ENCODE results near the gene ABCA13. TPM values are rescaled to one million over a fixed set of nuclear protein-coding genes. Genes with fewer than 3 reads are reported as not detected.

The ABCA13 gene
- total and polyA plus RNA-seq, 2 donors = 0.22 to 2.0 TPM

DNA sequence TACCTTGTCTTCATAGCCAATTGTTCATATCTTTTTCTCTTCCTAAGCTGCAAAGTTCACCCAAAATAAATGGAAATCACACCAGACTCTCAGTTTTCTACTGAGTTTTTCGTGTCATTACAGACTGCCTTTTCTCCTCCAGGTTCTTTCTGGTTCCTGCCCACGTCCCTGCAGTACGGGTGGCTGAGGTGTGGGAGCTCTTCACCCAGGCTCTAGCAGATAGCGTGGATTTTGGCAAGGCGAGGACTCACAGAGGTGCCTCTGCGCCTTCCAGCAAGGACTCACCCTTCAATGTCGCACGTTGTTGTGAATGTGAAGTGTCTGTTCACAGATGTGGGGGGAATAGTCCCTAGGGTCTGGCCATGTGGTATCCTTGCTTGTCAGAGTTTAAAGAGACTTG, 71.6 kb downstream of the ABCA13 start:
- WGBS = 68% methylated on average over 8 of the region's 8 CpGs
- no peak overlapping the region for H3K27ac ChIP-seq (ENCODE audit: low read depth)
- no peak overlapping the region for H3K4me3 ChIP-seq (ENCODE audit: low read depth, low read length)
- H3K36me3 ChIP-seq (ENCODE audit: insufficient read depth) = no peaks in the 10 kb centered on the region
- DNase-seq (ENCODE audit: extremely low spot score) = no peak
- H3K4me1 ChIP-seq (ENCODE audit: insufficient read depth) = no peaks in the 10 kb centered on the region

- Histone ChIP-seq H3K4me3 (ENCODE audit: low read depth, low read length) (no peak overlapping the region), H3K36me3 (ENCODE audit: insufficient read depth) (no peaks in the 10 kb centered on the region), H3K27ac (ENCODE audit: low read depth) (no peak overlapping the region), H3K4me1 (ENCODE audit: insufficient read depth) (no peaks in the 10 kb centered on the region)
- DNase-seq (ENCODE audit: extremely low spot score) = peak; percentile 13
- WGBS = 42% methylated on average over 5 of the region's 5 CpGs
These were observed 73.6 kb downstream of the ABCA13 start for GRCh38 chr7:48244864-48245271.

DNA sequence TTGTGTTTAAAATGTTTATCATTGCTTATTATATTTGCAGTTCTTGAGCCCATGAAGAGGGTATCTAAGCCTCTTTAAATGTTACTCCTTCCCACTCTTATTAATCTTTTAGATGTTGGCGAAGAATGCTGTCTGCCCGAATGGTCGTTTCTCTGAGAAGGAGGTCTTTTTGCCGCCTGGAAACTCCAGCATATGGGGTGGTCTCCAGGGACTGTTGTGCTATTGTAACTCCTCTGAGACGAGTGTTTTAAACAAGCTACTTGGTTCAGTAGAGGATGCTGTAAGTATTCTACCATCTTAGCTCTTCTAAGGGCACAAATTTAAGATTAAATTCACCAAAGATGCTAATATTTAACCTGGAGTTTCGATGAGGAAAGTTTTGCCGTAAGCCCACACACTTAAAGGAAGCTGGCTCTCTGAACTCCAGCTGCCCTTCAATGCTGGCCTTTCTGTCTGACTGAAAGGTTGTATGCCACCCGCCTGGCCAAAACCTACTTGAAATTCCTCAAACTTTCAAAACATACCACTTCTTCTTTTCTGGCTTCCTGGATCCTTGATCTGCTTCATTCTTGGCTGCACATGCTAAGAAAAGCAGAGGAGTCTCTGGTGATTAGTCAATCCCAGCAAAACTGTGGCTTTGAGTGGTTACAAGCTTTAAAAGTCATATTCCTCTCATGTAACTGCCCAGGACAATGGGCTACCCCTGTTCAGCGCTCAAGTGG, 74.7 kb downstream of the ABCA13 start:
- H3K27ac ChIP-seq (ENCODE audit: low read depth) = no peak overlapping the region
- 68% methylated on average over 9 of the region's 9 CpGs for WGBS
- no peaks in the 10 kb centered on the region for H3K36me3 ChIP-seq (ENCODE audit: insufficient read depth)
- H3K4me1 ChIP-seq (ENCODE audit: insufficient read depth) = no peaks in the 10 kb centered on the region
- DNase-seq (ENCODE audit: extremely low spot score) = no peak
- no peak overlapping the region for H3K4me3 ChIP-seq (ENCODE audit: low read depth, low read length)

DNA sequence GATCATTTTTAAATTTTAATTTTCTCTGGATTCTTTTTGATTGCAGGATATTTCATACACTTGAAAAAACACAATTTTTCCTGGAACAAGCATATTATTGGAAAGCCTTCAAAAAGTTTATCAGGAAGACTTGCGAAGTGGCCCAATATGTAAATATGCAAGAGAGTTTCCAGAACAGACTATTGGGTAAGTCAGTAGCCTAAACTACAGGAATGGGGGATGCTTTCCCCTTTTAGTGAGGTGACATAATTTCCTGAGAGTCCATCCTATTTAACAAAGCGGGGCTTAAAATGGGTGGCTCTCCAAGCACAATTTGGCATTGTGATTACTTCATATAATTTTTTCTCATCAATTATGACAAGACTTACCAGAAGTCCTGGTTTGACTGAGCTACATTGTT, 77.9 kb downstream of the ABCA13 start:
- no peak for DNase-seq (ENCODE audit: extremely low spot score)
- H3K36me3 ChIP-seq (ENCODE audit: insufficient read depth) = no peaks in the 10 kb centered on the region
- no peaks in the 10 kb centered on the region for H3K4me1 ChIP-seq (ENCODE audit: insufficient read depth)
- H3K27ac ChIP-seq (ENCODE audit: low read depth) = no peak overlapping the region
- H3K4me3 ChIP-seq (ENCODE audit: low read depth, low read length) = no peak overlapping the region
- whole genome bisulfite sequencing = 70% methylated on average over 2 of the region's 2 CpGs

DNA sequence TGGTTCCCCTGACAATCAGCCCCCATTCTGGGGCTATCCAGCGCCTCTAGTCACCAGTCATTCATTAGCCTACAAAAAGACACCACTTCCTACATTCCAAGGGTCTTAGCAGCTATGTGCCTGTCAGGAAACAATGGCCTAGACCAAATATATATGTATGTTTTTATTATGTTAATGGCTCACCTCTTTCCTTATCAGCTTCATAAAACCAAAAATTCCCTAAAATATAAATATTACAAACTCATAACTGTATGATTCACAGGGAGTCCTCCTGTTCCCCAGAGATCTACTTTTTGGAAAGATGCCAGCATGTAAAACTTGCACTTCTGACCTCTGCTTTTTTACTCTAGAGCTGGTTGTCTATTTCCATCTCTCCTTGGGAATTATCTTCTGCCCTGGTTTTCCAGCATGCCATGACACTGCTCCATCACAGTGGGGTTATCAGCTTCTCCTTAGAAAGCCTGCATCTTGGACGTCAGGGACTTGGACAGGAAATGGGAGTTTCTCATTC, 79.2 kb downstream of the ABCA13 start:
- 29% methylated on average over 2 of the region's 2 CpGs for WGBS
- Histone ChIP-seq H3K27ac (ENCODE audit: low read depth) (no peak overlapping the region), H3K4me1 (ENCODE audit: insufficient read depth) (no peaks in the 10 kb centered on the region), H3K36me3 (ENCODE audit: insufficient read depth) (no peaks in the 10 kb centered on the region), H3K4me3 (ENCODE audit: low read depth, low read length) (no peak overlapping the region)
- peak; percentile 3 for DNase-seq (ENCODE audit: extremely low spot score)

DNA sequence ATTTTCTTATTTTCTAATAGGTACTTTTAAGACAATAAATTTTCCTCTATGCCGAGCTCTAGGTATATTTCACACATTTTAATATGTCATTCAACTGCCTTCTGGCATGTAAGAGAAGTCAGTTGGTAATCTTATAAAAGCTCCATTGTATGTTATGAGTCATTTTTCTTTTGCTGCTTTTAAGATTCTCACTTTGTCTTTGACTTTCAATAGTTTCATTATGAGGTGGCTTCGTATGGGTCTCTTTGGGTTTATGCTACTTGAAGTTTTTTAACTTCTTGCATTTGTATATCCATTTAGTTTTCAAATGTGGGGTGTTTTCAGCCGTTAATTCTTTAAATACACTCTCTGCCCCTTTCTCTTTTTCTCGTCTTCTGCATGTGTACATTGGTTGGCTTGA, 80.5 kb downstream of the ABCA13 start:
- H3K4me3 ChIP-seq (ENCODE audit: low read depth, low read length) = no peak overlapping the region
- WGBS = 84% methylated on average over 4 of the region's 4 CpGs
- no peak for DNase-seq (ENCODE audit: extremely low spot score)
- H3K36me3 ChIP-seq (ENCODE audit: insufficient read depth) = no peaks in the 10 kb centered on the region
- H3K27ac ChIP-seq (ENCODE audit: low read depth) = no peak overlapping the region
- H3K4me1 ChIP-seq (ENCODE audit: insufficient read depth) = no peaks in the 10 kb centered on the region

DNA sequence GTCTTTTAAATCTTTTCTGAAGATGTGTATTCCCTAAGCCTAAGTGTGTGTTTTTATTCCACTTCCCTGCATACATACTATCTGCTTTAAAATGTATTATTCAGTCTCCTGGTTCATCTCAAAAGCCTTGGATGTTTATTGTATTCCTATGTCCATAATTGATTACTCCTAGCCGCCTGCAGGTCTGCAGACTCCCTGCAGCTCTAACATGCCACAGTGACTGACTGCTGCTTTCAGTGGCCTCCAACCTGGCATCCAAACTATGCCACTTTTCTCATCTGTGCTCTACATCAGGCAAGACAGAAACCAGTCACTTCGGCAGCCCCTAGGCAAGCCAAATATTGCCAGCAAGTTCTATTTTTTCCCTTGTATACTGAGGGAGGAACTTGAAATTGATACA, 81.7 kb downstream of the ABCA13 start:
- Histone ChIP-seq H3K4me1 (ENCODE audit: insufficient read depth) (no peaks in the 10 kb centered on the region), H3K36me3 (ENCODE audit: insufficient read depth) (no peaks in the 10 kb centered on the region), H3K4me3 (ENCODE audit: low read depth, low read length) (no peak overlapping the region), H3K27ac (ENCODE audit: low read depth) (no peak overlapping the region)
- WGBS = 58% methylated on average over 2 of the region's 2 CpGs
- no peak for DNase-seq (ENCODE audit: extremely low spot score)

DNA sequence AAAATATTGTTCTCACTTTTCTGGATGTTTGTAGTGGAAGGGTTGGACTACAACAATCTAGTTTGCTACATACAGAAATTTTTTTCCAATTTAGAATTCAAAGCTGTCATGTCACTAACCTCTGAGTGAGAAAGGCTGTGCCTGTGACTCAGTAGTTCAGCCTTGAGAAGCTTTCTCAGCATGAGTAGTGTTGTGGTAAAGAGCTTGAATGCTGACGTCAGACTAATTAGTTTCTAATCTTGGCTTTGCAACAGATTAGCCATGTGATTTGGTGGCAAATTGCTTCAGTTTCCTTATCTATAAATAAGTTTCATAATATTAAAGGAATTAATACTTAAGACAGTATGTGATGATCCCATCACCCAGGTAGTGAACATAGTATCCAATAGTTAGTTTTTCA, 83.8 kb downstream of the ABCA13 start:
- no peak for DNase-seq (ENCODE audit: extremely low spot score)
- Histone ChIP-seq H3K27ac (ENCODE audit: low read depth) (no peak overlapping the region), H3K4me3 (ENCODE audit: low read depth, low read length) (no peak overlapping the region), H3K36me3 (ENCODE audit: insufficient read depth) (no peaks in the 10 kb centered on the region), H3K4me1 (ENCODE audit: insufficient read depth) (no peaks in the 10 kb centered on the region)
- WGBS = 51% methylated on average over 1 of the region's 1 CpG

GRCh38 chr7:48259463-48260280, 88.4 kb downstream of the ABCA13 start:
- H3K4me3 ChIP-seq (ENCODE audit: low read depth, low read length) = no peak overlapping the region
- DNase-seq (ENCODE audit: extremely low spot score) = no peak
- no peaks in the 10 kb centered on the region for H3K4me1 ChIP-seq (ENCODE audit: insufficient read depth)
- 81% methylated on average over 4 of the region's 4 CpGs for WGBS
- H3K36me3 ChIP-seq (ENCODE audit: insufficient read depth) = no peaks in the 10 kb centered on the region
- no peak overlapping the region for H3K27ac ChIP-seq (ENCODE audit: low read depth)

DNA sequence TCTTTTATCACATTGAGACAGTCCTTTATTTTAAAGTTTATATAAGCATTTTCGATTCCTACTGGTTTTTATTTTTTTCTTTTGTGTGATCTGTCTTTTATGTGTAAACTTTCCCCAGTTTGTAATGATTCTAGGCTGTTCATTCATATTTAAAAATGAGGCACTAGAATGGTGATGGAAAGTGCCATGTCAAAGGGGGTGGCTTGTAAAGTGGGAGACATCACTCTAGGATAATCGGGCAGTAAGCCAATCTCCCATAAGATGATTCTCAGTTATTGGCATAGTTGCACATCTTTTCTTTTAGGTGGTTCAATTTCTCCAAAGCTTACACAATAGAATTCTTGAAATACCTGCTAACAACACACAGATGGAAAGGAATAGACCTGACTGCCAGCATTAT, 90.4 kb downstream of the ABCA13 start:
- no peak for DNase-seq (ENCODE audit: extremely low spot score)
- H3K4me1 ChIP-seq (ENCODE audit: insufficient read depth) = no peaks in the 10 kb centered on the region
- no peak overlapping the region for H3K4me3 ChIP-seq (ENCODE audit: low read depth, low read length)
- H3K27ac ChIP-seq (ENCODE audit: low read depth) = no peak overlapping the region
- WGBS = 84% methylated on average over 2 of the region's 2 CpGs
- H3K36me3 ChIP-seq (ENCODE audit: insufficient read depth) = no peaks in the 10 kb centered on the region

GRCh38 chr7:48262606-48263310, 91.5 kb downstream of the ABCA13 start:
- no peak overlapping the region for H3K27ac ChIP-seq (ENCODE audit: low read depth)
- H3K4me1 ChIP-seq (ENCODE audit: insufficient read depth) = no peaks in the 10 kb centered on the region
- DNase-seq (ENCODE audit: extremely low spot score) = no peak
- no peak overlapping the region for H3K4me3 ChIP-seq (ENCODE audit: low read depth, low read length)
- no peaks in the 10 kb centered on the region for H3K36me3 ChIP-seq (ENCODE audit: insufficient read depth)
- 54% methylated on average over 1 of the region's 1 CpG for WGBS

GRCh38 chr7:48263311-48263650, 92.0 kb downstream of the ABCA13 start:
- 95% methylated on average over 2 of the region's 2 CpGs for WGBS
- H3K36me3 ChIP-seq (ENCODE audit: insufficient read depth) = no peaks in the 10 kb centered on the region
- DNase-seq (ENCODE audit: extremely low spot score) = no peak
- H3K4me1 ChIP-seq (ENCODE audit: insufficient read depth) = no peaks in the 10 kb centered on the region
- no peak overlapping the region for H3K27ac ChIP-seq (ENCODE audit: low read depth)
- H3K4me3 ChIP-seq (ENCODE audit: low read depth, low read length) = no peak overlapping the region

GRCh38 chr7:48269066-48269465, 97.8 kb downstream of the ABCA13 start:
- DNase-seq (ENCODE audit: extremely low spot score) = no peak
- 69% methylated on average over 1 of the region's 1 CpG for WGBS
- Histone ChIP-seq H3K36me3 (ENCODE audit: insufficient read depth) (no peaks in the 10 kb centered on the region), H3K27ac (ENCODE audit: low read depth) (no peak overlapping the region), H3K4me3 (ENCODE audit: low read depth, low read length) (no peak overlapping the region), H3K4me1 (ENCODE audit: insufficient read depth) (no peaks in the 10 kb centered on the region)

GRCh38 chr7:48274662-48275061, 103.4 kb downstream of the ABCA13 start:
- DNase-seq (ENCODE audit: extremely low spot score) = no peak
- no peaks in the 10 kb centered on the region for H3K36me3 ChIP-seq (ENCODE audit: insufficient read depth)
- H3K27ac ChIP-seq (ENCODE audit: low read depth) = no peak overlapping the region
- 80% methylated on average over 3 of the region's 3 CpGs for WGBS
- H3K4me1 ChIP-seq (ENCODE audit: insufficient read depth) = no peaks in the 10 kb centered on the region
- no peak overlapping the region for H3K4me3 ChIP-seq (ENCODE audit: low read depth, low read length)
